WTC11 (cell line): ENCODE results near the gene BORCS6. TPM values are rescaled to one million over a fixed set of nuclear protein-coding genes. Genes with fewer than 3 reads are reported as not detected.
"Not testable (repeated sequence)": the region's sequence is repeated elsewhere in the genome, so short reads cannot be mapped to it uniquely, and the experiment has no call there.

Experiments
- ATAC-seq: fragments of 200-7000 bp; cut with Tn5 transposase; 2 replicates; pipeline ENCODE4 v1.10.0; 2021; ENCODE audit warnings: mild to moderate bottlenecking, moderate library complexity
- CTCF ChIA-PET: fragments of 300-600 bp; sonication (Branson Sonifier 250); formaldehyde crosslinking; loops from one replicate; lab custom pipeline; 2021; ENCODE audit warnings: antibody characterized with exemption; lab: Charles Lee
- POLR2A ChIA-PET: fragments of 350-600 bp; sonication (Branson Sonifier 250); formaldehyde crosslinking; loops from one replicate; lab custom pipeline; 2021; ENCODE audit warnings: antibody characterized with exemption; lab: Charles Lee
- DNase-seq: peaks from one replicate; pipeline ENCODE4 v3.0.0; 2021; ENCODE audit warnings: low spot score
- H3K27ac Mint-ChIP-seq: 2 replicates; pipeline ENCODE4 v1.8.0; 2021; ENCODE audit warnings: mixed read lengths
- H3K27me3 Mint-ChIP-seq: 2 replicates; pipeline ENCODE4 v1.8.0; 2021; ENCODE audit warnings: low read depth, mild to moderate bottlenecking, moderate library complexity, mixed read lengths
- H3K36me3 Mint-ChIP-seq: 2 replicates; pipeline ENCODE4 v1.8.0; 2021; ENCODE audit warnings: mixed read lengths
- H3K4me1 Mint-ChIP-seq: 2 replicates; pipeline ENCODE4 v1.8.0; 2022; ENCODE audit warnings: mixed read lengths
- H3K4me3 Mint-ChIP-seq: 2 replicates; pipeline ENCODE4 v1.8.0; 2021; ENCODE audit warnings: mild to moderate bottlenecking, moderate library complexity, mixed read lengths
- H3K9me3 Mint-ChIP-seq: 2 replicates; pipeline ENCODE4 v1.8.0; 2021; ENCODE audit warnings: mixed read lengths
- CTCF ChIP-seq: fragments of 200-600 bp; IDR thresholded peaks from 2 replicates; pipeline ENCODE4 v1.8.0; 2022; ENCODE audit warnings: antibody characterized with exemption
- GABPB1 ChIP-seq: sonication (generic); formaldehyde crosslinking; IDR thresholded peaks from 2 replicates; pipeline ENCODE4 v1.8.1; 2023; ENCODE audit warnings: mild to moderate bottlenecking, missing genetic modification reagents
- ZBTB43 ChIP-seq: sonication (generic); formaldehyde crosslinking; IDR thresholded peaks from 2 replicates; pipeline ENCODE4 v1.8.1; 2023; ENCODE audit warnings: mild to moderate bottlenecking, missing genetic modification reagents
- ZNF138 ChIP-seq: sonication (generic); formaldehyde crosslinking; conservative IDR thresholded peaks from 2 replicates; pipeline ENCODE4 v1.8.1; 2022; ENCODE audit warnings: mild to moderate bottlenecking, moderate library complexity, missing genetic modification reagents
- ZNF423 ChIP-seq: fragments of 250-450 bp; sonication (Bioruptor Pico); IDR thresholded peaks from 2 replicates; pipeline ENCODE4 v2.1.2; 2022; ENCODE audit warnings: mild to moderate bottlenecking, moderate library complexity
- ZNF512 ChIP-seq: sonication (generic); formaldehyde crosslinking; IDR thresholded peaks from 2 replicates; pipeline ENCODE4 v1.8.1; 2022; ENCODE audit warnings: missing genetic modification reagents, borderline replicate concordance
- total RNA-seq: library from RNA; stranded (reverse); gene quantifications from 3 replicates; pipeline ENCODE4 v1.2.3, GENCODE V29; 2021
- TF ChIP-seq, protein P1 (sequence below): sonication (generic); formaldehyde crosslinking; IDR thresholded peaks from 2 replicates; pipeline ENCODE4 v1.8.0; 2023; ENCODE audit warnings: missing genetic modification reagents, mild to moderate bottlenecking, borderline replicate concordance
- TF ChIP-seq, protein P2 (sequence below): sonication (generic); formaldehyde crosslinking; IDR thresholded peaks from 2 replicates; pipeline ENCODE4 v1.8.1; 2023; ENCODE audit warnings: mild to moderate bottlenecking, moderate library complexity, missing genetic modification reagents

Gene BORCS6
- total RNA-seq, 1 experiment from 2014 or later, result 5.6 TPM

DNA sequence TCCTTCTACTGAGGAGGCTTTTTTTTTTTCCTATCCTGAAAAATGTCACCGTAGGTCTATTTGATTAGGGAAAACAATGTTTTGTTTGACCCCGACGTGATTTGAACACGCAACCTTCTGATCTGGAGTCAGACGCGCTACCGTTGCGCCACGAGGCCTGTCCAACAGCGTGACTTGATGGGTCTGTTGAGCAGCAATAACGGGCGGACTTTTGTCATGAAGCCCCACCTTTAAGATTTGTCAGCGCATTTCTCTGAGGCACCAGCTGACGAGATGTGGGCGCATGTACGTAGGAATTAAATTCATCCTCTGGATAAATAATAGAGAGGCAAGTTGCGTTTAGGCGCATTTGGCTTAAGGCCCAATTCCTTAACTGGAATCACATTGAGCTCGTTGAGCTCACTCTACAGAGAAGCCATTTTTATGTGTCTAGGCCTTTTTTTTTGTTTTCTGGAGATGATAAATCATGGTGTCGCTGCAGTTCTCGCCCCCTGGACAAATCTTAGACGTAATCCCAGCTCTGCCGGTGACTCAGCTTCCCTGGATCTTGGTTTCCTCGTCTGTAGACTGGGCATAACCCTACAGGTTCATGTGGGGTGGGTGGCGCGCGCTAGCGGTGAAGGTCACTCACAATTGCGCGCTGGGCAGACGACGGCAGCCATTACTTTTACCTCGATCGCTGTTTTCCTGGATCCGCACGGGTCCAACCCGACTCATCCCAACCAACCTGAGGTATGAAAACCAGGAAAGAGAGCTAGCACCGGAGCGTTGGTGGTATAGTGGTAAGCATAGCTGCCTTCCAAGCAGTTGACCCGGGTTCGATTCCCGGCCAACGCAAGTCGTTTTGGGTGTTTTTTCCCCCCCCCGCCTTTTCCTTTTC is 31.0 kb upstream of the BORCS6 start (continued):
- TF ChIP-seq, protein P1, sequence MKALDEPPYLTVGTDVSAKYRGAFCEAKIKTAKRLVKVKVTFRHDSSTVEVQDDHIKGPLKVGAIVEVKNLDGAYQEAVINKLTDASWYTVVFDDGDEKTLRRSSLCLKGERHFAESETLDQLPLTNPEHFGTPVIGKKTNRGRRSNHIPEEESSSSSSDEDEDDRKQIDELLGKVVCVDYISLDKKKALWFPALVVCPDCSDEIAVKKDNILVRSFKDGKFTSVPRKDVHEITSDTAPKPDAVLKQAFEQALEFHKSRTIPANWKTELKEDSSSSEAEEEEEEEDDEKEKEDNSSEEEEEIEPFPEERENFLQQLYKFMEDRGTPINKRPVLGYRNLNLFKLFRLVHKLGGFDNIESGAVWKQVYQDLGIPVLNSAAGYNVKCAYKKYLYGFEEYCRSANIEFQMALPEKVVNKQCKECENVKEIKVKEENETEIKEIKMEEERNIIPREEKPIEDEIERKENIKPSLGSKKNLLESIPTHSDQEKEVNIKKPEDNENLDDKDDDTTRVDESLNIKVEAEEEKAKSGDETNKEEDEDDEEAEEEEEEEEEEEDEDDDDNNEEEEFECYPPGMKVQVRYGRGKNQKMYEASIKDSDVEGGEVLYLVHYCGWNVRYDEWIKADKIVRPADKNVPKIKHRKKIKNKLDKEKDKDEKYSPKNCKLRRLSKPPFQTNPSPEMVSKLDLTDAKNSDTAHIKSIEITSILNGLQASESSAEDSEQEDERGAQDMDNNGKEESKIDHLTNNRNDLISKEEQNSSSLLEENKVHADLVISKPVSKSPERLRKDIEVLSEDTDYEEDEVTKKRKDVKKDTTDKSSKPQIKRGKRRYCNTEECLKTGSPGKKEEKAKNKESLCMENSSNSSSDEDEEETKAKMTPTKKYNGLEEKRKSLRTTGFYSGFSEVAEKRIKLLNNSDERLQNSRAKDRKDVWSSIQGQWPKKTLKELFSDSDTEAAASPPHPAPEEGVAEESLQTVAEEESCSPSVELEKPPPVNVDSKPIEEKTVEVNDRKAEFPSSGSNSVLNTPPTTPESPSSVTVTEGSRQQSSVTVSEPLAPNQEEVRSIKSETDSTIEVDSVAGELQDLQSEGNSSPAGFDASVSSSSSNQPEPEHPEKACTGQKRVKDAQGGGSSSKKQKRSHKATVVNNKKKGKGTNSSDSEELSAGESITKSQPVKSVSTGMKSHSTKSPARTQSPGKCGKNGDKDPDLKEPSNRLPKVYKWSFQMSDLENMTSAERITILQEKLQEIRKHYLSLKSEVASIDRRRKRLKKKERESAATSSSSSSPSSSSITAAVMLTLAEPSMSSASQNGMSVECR (CRISPR knock-in tag), result peak; percentile 18; the same call in 1 of the 2 replicates
- TF ChIP-seq, protein P2, sequence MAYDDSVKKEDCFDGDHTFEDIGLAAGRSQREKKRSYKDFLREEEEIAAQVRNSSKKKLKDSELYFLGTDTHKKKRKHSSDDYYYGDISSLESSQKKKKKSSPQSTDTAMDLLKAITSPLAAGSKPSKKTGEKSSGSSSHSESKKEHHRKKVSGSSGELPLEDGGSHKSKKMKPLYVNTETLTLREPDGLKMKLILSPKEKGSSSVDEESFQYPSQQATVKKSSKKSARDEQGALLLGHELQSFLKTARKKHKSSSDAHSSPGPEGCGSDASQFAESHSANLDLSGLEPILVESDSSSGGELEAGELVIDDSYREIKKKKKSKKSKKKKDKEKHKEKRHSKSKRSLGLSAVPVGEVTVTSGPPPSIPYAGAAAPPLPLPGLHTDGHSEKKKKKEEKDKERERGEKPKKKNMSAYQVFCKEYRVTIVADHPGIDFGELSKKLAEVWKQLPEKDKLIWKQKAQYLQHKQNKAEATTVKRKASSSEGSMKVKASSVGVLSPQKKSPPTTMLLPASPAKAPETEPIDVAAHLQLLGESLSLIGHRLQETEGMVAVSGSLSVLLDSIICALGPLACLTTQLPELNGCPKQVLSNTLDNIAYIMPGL, result peak; percentile 99
- TF ChIP-seq GABPB1 (CRISPR knock-in tag) (peak; percentile 78), ZNF138 (CRISPR knock-in tag) (no peak), ZNF423 (CRISPR knock-in tag) (no peak), ZBTB43 (CRISPR knock-in tag) (no peak; the same call in 1 of the 2 replicates)

DNA sequence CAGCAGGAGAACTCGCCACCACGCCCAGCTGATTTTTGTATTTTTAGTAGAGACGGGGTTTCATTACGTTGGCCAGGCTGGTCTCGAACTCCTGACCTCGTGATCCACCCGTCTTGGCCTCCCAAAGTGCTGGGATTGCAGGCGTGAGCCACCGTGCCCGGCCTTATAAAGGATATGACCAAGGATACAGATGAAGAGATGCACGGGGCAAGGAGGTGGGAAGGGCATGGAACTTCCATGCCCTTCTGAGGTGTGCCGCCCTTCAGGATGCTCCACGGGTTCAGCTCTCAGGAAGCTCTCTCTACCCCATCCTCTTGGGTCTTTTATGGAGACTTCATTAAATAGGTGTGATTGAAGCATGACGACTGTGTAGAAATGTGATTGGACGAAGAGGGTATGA is 24.0 kb upstream of the BORCS6 start:
- H3K36me3 Mint-ChIP-seq, H3K9me3 Mint-ChIP-seq, H3K27ac Mint-ChIP-seq, ATAC-seq, H3K27me3 Mint-ChIP-seq, POLR2A ChIA-PET, DNase-seq, H3K4me3 Mint-ChIP-seq: not testable (repeated sequence)
- peaks cover 16% of the 10 kb centered on the region for H3K4me1 Mint-ChIP-seq
- CTCF ChIA-PET, result interaction anchor here (1.3 kb wide), 1 partner anchor 9 kb away, joined by 3 read pairs; no protein-coding TSS in a partner anchor

DNA sequence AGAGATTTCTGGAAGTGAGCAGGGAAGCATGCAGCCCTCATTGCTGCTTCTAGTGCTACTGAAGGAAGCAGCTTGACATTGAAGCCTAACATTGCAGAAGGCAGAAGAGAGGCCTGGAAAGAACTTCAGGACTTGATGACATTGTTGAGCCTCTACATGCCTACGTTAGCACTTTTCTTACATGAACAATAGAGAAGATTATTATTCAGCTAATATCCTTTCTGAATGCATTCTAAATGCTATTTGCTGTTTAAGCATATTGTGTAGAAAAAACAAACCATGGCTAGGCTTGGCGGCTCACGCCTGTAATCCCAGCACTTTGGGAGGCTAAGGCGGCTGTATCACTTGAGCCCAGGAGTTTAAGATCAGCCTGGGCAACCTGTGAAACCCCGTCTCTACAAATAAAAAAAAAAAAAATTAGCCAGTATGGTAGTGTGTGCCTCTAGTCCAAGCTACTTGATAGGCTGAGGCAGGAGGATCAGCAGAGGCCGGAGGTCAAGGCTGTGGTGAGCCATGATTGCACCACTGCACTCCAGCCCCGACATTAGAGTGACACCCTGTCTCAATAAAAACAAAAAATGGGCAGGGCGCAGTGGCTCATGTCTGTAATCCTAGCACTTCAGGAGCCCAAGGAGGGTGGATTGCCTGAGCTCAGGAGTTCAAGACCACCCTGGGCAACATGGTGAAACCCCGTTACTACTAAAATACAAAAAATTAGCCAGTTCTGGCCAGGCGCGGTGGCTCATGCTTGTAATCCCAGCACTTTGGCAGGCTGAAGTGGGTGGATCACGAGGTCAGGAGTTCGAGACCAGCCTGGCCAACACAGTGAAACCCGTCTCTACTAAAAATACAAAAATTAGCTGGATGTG is 22.6 kb upstream of the BORCS6 start:
- H3K9me3 Mint-ChIP-seq, result no peaks in the 10 kb centered on the region
- H3K4me1 Mint-ChIP-seq, result peaks cover 16% of the 10 kb centered on the region
- POLR2A ChIA-PET, result interaction anchor here (0.6 kb wide), 2 partner anchors 11 to 40 kb away, joined by 3 to 5 read pairs; no protein-coding TSS in a partner anchor
- no peak overlapping the region for H3K27ac Mint-ChIP-seq
- CTCF ChIA-PET, result interaction anchor here (1.3 kb wide), 1 partner anchor 11 kb away, joined by 3 read pairs; no protein-coding TSS in a partner anchor
- H3K4me3 Mint-ChIP-seq, result no peak overlapping the region
- ATAC-seq (no peak), DNase-seq (no peak)
- TF ChIP-seq CTCF, result no peak
- peak; percentile 65 for TF ChIP-seq GABPB1 (CRISPR knock-in tag)
- no peak for TF ChIP-seq ZNF512 (CRISPR knock-in tag)
- H3K36me3 Mint-ChIP-seq, result peaks cover 4% of the 10 kb centered on the region; the same call in 1 of the 2 replicates
- H3K27me3 Mint-ChIP-seq, result no peaks in the 10 kb centered on the region
